ENCODE measurements around the gene CARNS1. TPM values are rescaled to one million over a fixed set of nuclear protein-coding genes. Genes with fewer than 3 reads are reported as not detected.

Gene CARNS1
- total RNA-seq (10 to 100 TPM in 3 of 5 donors, 1 to 10 TPM in 1, under 1 TPM in 1; 0.29 to 33.3 (median 15.4) TPM), polyA plus RNA-seq (1 to 10 TPM in 2 of 3 donors, under 1 TPM in 1; 0.88 to 3.4 (median 2.4) TPM)
- long read RNA-seq, donor 1, result 0 reads
- long read RNA-seq, donor 2, result 0 reads
- long read RNA-seq, donor 3, full-length matches to known transcripts, result 1 of 1 reads
- long read RNA-seq, donor 3, partial matches to known transcripts, result 0 of 1 reads
- long read RNA-seq, donor 3, other reads (novel, unspliced or antisense), result 0 of 1 reads
- long read RNA-seq, donor 4, result 0 reads
- long read RNA-seq, donor 5, result 0 reads
- long read RNA-seq, donor 6, partial matches to known transcripts, result 7 of 7 reads
- long read RNA-seq, donor 6, other reads (novel, unspliced or antisense), result 0 of 7 reads
- long read RNA-seq, donor 7, result 0 reads
- long read RNA-seq, donor 8, result 0 reads
- long read RNA-seq, donor 9, partial matches to known transcripts, result 11 of 11 reads
- long read RNA-seq, donor 9, other reads (novel, unspliced or antisense), result 0 of 11 reads
- long read RNA-seq, donor 10, result 0 reads

GRCh38 chr11:67415501-67416304 lies at the start of gene CARNS1:
CARNS1 (plus strand) TSS chr11:67415678; CDS start chr11:67416200, 522 bp downstream.
- Histone ChIP-seq H3K4me3 (peak within 1 kb of the TSS; percentile 42 to 47 (median 44)), H3K27me3 (peaks cover 0 to 43% (median 0%) of the 10 kb centered on the region in 3 donors), H3K4me1 (peaks cover 55 to 73% (median 67%) of the 10 kb centered on the region in 4 donors), H3K36me3 (no peaks in the 10 kb centered on the region), H3K27ac (peak within 1 kb of the TSS; percentile 14 to 86 (median 73)), H3K9me3 (no peaks in the 10 kb centered on the region)
- intact Hi-C loops (cut with DNase I; ENCODE audit: low total_unique reads), result no loop called here
- DNase-seq, result peak in 1 of 2 donors; percentile 72
- TF ChIP-seq POLR2AphosphoS5 (IDR thresholded peaks at IDR 0.05) (no peak), POLR2A (IDR thresholded peaks at IDR 0.05) (no peak), EP300 (IDR thresholded peaks at IDR 0.05) (no peak), CTCF (IDR thresholded peaks at IDR 0.05) (no peak)
- 3 to 10% (median 5%) methylated on average over 6 to 67 of the region's 67 CpGs for WGBS, 5 donors

GRCh38 chr11:67365736-67366444 lies 49.6 kb upstream of the CARNS1 start:
- no peak for TF ChIP-seq EP300 (IDR thresholded peaks at IDR 0.05)
- no peak for TF ChIP-seq POLR2A (IDR thresholded peaks at IDR 0.05)
- TF ChIP-seq CTCF (IDR thresholded peaks at IDR 0.05), result no peak
- TF ChIP-seq POLR2AphosphoS5 (IDR thresholded peaks at IDR 0.05), result no peak
- no peaks in the 10 kb centered on the region for H3K27me3 ChIP-seq
- peaks cover 30 to 67% (median 47%) of the 10 kb centered on the region in 4 donors for H3K4me1 ChIP-seq
- peaks cover 3 to 27% (median 14%) of the 10 kb centered on the region in 4 donors for H3K36me3 ChIP-seq
- no peaks in the 10 kb centered on the region for H3K9me3 ChIP-seq
- 69 to 82% (median 73%) methylated on average over 14 of the region's 14 CpGs for WGBS, 5 donors
- peak in 1 of 2 donors; percentile 58 for DNase-seq
- peak overlapping the region in 4 of 5 donors; percentile 25 to 93 (median 48) for H3K27ac ChIP-seq
- no peak overlapping the region for H3K4me3 ChIP-seq
- intact Hi-C loops (cut with DNase I; ENCODE audit: low total_unique reads), result no loop called here

- H3K4me3 ChIP-seq, result no peak overlapping the region
Measured at GRCh38 chr11:67366546-67366945, 48.9 kb upstream of the CARNS1 start.

More at GRCh38 chr11:67366546-67366945, 48.9 kb upstream of the CARNS1 start:
- Histone ChIP-seq H3K9me3 (no peaks in the 10 kb centered on the region), H3K4me1 (peaks cover 36 to 74% (median 53%) of the 10 kb centered on the region in 4 donors), H3K27me3 (no peaks in the 10 kb centered on the region), H3K27ac (peak overlapping the region in 4 of 5 donors; percentile 43 to 99 (median 73)), H3K36me3 (peaks cover 3 to 27% (median 14%) of the 10 kb centered on the region in 4 donors)
- peak in 1 of 2 donors; percentile 86 for DNase-seq
- no peak for TF ChIP-seq POLR2A (IDR thresholded peaks at IDR 0.05)
- no peak for TF ChIP-seq CTCF (IDR thresholded peaks at IDR 0.05)
- no peak for TF ChIP-seq EP300 (IDR thresholded peaks at IDR 0.05)
- no peak for TF ChIP-seq POLR2AphosphoS5 (IDR thresholded peaks at IDR 0.05)
- intact Hi-C loops (cut with DNase I; ENCODE audit: low total_unique reads), result no loop called here
- 44 to 64% (median 50%) methylated on average over 8 of the region's 8 CpGs for WGBS, 5 donors

All from stomach (tissue), 19 donors.